B cell (primary cell): ENCODE data around the gene URB1. TPM values are rescaled to one million over a fixed set of nuclear protein-coding genes. Genes with fewer than 3 reads are reported as not detected.

ENCODE experiments used
- ATAC-seq: fragments of 200-7000 bp; cut with Tn5 transposase; one replicate; pipeline ENCODE4 v1.10.0; 2021; ENCODE audit warnings: low read depth, mild to moderate bottlenecking, moderate number of reproducible peaks, moderate library complexity
- CTCF ChIA-PET: fragments of 350-600 bp; sonication (Branson Sonifier 250); formaldehyde crosslinking; loops from one replicate; lab custom pipeline; 2021; ENCODE audit warnings: antibody characterized with exemption, inconsistent platforms; lab: Charles Lee
- POLR2A ChIA-PET: fragments of 350-600 bp; sonication (Branson Sonifier 250); formaldehyde crosslinking; loops from one replicate; lab custom pipeline; 2021; ENCODE audit warnings: antibody characterized with exemption; lab: Charles Lee
- DNase-seq: peaks from one replicate; pipeline ENCODE4 v3.0.0; 2013
- H2AFZ ChIP-seq: 2 replicates; pipeline ENCODE4 v1.6.1; 2012; ENCODE audit warnings: mild to moderate bottlenecking, low read depth, low read length; ENCODE audit not compliant: insufficient read depth, poor library complexity, severe bottlenecking
- H3K27ac ChIP-seq, 2 donors: 1 replicate in 1 of 2; 2 replicates in 1 of 2; pipeline ENCODE4 v1.5.1; 2012 to 2013; ENCODE audit warnings: low read length in 2 of 2, mild to moderate bottlenecking in 2 of 2, moderate library complexity in 1 of 2
- H3K27me3 ChIP-seq, 4 experiments: fragments of 200-600 bp in 1 of 4; sonication (generic) in 1 of 4; replicated peaks in 1 of 4; 1 replicate in 2 of 4; 2 replicates in 2 of 4; pipeline versions ENCODE4 v1.6.1 to v1.7.0; 2013 to 2016; ENCODE audit warnings: low read length in 3 of 4, mild to moderate bottlenecking in 2 of 4, mixed read lengths in 1 of 4, moderate library complexity in 1 of 4; ENCODE audit not compliant: insufficient read depth in 4 of 4, control insufficient read depth in 3 of 4; ENCODE audit errors: control extremely low read depth in 1 of 4
- H3K36me3 ChIP-seq, 2 experiments: replicated peaks in 1 of 2; 1 replicate in 1 of 2; 2 replicates in 1 of 2; pipeline versions ENCODE4 v1.6.1 to v1.7.1; 2013; ENCODE audit warnings: low read length in 1 of 2; ENCODE audit not compliant: insufficient read depth in 2 of 2, control insufficient read depth in 1 of 2; ENCODE audit errors: control extremely low read depth in 1 of 2, extremely low read depth in 1 of 2
- H3K4me1 ChIP-seq, 2 donors: fragments of 200-600 bp in 1 of 2; sonication (generic) in 1 of 2; 1 replicate in 1 of 2; 2 replicates in 1 of 2; pipeline versions ENCODE4 v1.5.1 to v1.6.1; 2013 to 2017; ENCODE audit warnings: low read length in 2 of 2; ENCODE audit not compliant: control insufficient read depth in 2 of 2, insufficient read depth in 2 of 2
- H3K4me2 ChIP-seq: replicated peaks from 2 replicates; pipeline ENCODE3; 2012; ENCODE audit warnings: mild to moderate bottlenecking, low read depth, low read length; ENCODE audit not compliant: poor library complexity, severe bottlenecking
- H3K4me3 ChIP-seq, 5 experiments: fragments of 200-600 bp in 1 of 5; sonication (generic) in 1 of 5; 1 replicate in 3 of 5; 2 replicates in 2 of 5; pipeline versions ENCODE4 v1.5.1 to v1.7.0; 2011 to 2016; ENCODE audit warnings: low read length in 4 of 5, mild to moderate bottlenecking in 4 of 5, low read depth in 2 of 5, control low read depth in 1 of 5, moderate library complexity in 1 of 5; ENCODE audit not compliant: insufficient read depth in 1 of 5; ENCODE audit errors: control extremely low read depth in 1 of 5, extremely low read depth in 1 of 5
- H3K79me2 ChIP-seq: fragments of 200-600 bp; sonication (generic); one replicate; pipeline ENCODE4 v1.6.0; 2016; ENCODE audit warnings: low read length; ENCODE audit not compliant: control insufficient read depth, insufficient read depth
- H3K9ac ChIP-seq: fragments of 200-600 bp; sonication (generic); 2 replicates; pipeline ENCODE4 v1.6.1; 2017; ENCODE audit warnings: mild to moderate bottlenecking, low read length, moderate library complexity
- H3K9me3 ChIP-seq, 3 donors: one replicate each; pipeline versions ENCODE4 v1.6.1 to v1.7.1; 2013; ENCODE audit warnings: low read length in 2 of 3; ENCODE audit not compliant: control insufficient read depth in 2 of 3, insufficient read depth in 1 of 3; ENCODE audit errors: control extremely low read depth in 1 of 3
- H4K20me1 ChIP-seq: 2 replicates; pipeline ENCODE4 v1.6.0; 2012; ENCODE audit warnings: mild to moderate bottlenecking, low read length; ENCODE audit not compliant: insufficient read depth, control insufficient read depth, poor library complexity, severe bottlenecking
- H3K27ac Mint-ChIP-seq: one replicate; pipeline ENCODE4 v1.8.0; 2021; ENCODE audit warnings: mixed read lengths
- H3K27me3 Mint-ChIP-seq: one replicate; pipeline ENCODE4 v1.8.0; 2021; ENCODE audit warnings: mixed read lengths
- H3K4me1 Mint-ChIP-seq: one replicate; pipeline ENCODE4 v1.8.0; 2021; ENCODE audit warnings: mixed read lengths
- H3K4me3 Mint-ChIP-seq: one replicate; pipeline ENCODE4 v1.8.0; 2021; ENCODE audit warnings: mixed read lengths
- H3K9me3 Mint-ChIP-seq: one replicate; pipeline ENCODE4 v1.8.0; 2022; ENCODE audit warnings: mixed read lengths; ENCODE audit not compliant: insufficient read depth
- CTCF ChIP-seq: fragments of 200-600 bp; IDR thresholded peaks from one replicate; pipeline ENCODE4 v1.8.0; 2022; ENCODE audit warnings: antibody characterized with exemption, mild to moderate bottlenecking
- EZH2 ChIP-seq: IDR thresholded peaks from 2 replicates; pipeline ENCODE4 v1.6.1; 2012; ENCODE audit warnings: borderline replicate concordance, low read depth, mild to moderate bottlenecking, moderate library complexity, low read length; ENCODE audit not compliant: insufficient read depth, poor library complexity, severe bottlenecking
- WGBS: methylation state at CpG from one replicate; pipeline ENCODE4 v1.1.5; 2013; ENCODE audit warnings: missing lambda C conversion rate; ENCODE audit not compliant: insufficient coverage; 5-methylcytosine and 5-hydroxymethylcytosine counted together
- intact Hi-C: fragments of 100-400 bp; cut with micrococcal nuclease; formaldehyde crosslinking; loops from one replicate; pipeline ENCODE4 v1.10.0; 2022
- polyA plus RNA-seq: library from polyadenylated mRNA; depleted of rRNA; stranded (reverse); fragments of >200 nt; gene quantifications from 2 replicates; pipeline ENCODE4 v1.2.3, GENCODE V29; 2012
- total RNA-seq, 2 donors: library from RNA; stranded (reverse); fragments of 120-200 nt in 1 of 2; gene quantifications; 1 replicate in 1 of 2; 2 replicates in 1 of 2; pipeline versions ENCODE4 v1.2.3 to v1.2.4, GENCODE V29; 2013 to 2022

URB1 gene
- total and polyA plus RNA-seq, 2 donors (not counting 1 experiment from before 2014, with no cell fraction given) = 4.7 to 15.2 TPM

DNA sequence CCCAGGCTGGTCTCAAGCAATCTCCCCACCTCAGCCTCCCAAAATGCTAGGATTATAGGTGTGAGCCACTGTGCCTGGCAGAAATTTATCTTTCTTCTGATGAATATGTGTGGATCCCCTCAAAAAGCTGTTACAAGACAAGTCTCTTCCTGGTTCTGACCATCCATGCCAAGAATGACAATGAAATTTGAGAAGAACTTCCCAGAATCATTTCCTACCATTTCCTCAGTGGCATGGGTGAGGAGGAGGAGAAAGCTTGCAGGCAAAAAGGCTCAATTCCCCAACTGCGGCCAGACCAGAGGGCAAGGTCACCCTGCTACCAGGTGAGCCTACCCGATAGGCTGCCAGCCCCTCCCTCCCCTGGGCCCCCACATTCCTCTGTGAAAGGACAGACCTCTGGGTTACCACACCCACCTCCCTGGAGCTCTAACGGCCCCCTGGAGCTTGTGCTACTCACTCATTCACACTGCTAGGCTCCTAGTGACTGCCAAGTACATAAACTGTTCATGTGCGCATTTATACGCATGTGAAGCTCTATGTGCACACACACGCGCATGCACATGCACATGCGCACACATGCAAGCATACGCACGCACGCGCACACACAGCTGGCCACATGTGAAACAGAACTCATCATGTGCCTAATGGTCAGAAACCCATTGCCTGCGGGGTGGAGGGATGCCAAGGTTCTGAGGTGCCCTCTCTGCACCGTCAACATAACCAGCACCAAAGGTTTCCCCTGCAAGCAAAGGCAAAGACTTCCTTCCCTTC, 77.1 kb downstream of the URB1 start:
- no peak overlapping the region for H3K4me3 ChIP-seq
- DNase-seq (no peak), ATAC-seq (no peak)
- no peaks in the 10 kb centered on the region for H3K27me3 ChIP-seq
- no peak overlapping the region for H3K9ac ChIP-seq
- POLR2A ChIA-PET = no interaction called here
- H4K20me1 ChIP-seq = no peaks in the 10 kb centered on the region
- H3K4me3 Mint-ChIP-seq = no peak overlapping the region
- peaks cover 0 to 4% (median 0%) of the 10 kb centered on the region in 3 donors for H3K9me3 ChIP-seq
- no peaks in the 10 kb centered on the region for H3K4me1 Mint-ChIP-seq
- no peak overlapping the region for H3K4me2 ChIP-seq
- H3K36me3 ChIP-seq = peaks cover 0 to 77% of the 10 kb centered on the region in 2 experiments
- no peak overlapping the region for H3K27ac Mint-ChIP-seq
- intact Hi-C loops = no loop called here
- CTCF ChIA-PET = no interaction called here
- no peak overlapping the region for H3K27ac ChIP-seq
- H3K79me2 ChIP-seq = no peaks in the 10 kb centered on the region
- no peak overlapping the region for H2AFZ ChIP-seq
- no peaks in the 10 kb centered on the region for H3K4me1 ChIP-seq
- no peak for TF ChIP-seq EZH2
- no peak for TF ChIP-seq CTCF
- no peaks in the 10 kb centered on the region for H3K9me3 Mint-ChIP-seq
- WGBS = 98% methylated on average over 14 of the region's 14 CpGs
- no peaks in the 10 kb centered on the region for H3K27me3 Mint-ChIP-seq

DNA sequence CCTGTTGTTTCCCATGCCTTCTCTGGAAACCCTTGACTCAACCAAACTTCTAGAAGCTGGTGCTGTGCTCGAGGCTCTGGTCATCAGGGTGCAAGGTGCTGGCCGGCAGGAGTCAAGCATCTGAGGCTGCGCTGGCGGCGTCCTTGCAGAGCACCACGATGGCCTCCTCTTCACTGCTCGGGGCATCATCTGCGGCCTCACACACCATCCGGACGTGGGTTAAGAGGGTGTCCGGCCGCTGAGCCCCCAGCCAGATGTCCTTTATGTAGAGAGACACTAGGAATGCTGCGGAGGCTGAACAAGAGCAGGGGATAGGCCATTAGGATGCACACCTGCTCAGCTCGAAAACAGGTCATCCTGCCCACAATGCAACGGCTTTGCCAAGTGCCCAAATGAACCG, 78.0 kb downstream of the URB1 start:
- over 99% methylated on average over 14 of the region's 16 CpGs for WGBS

More for the DNA sequence above, 78.0 kb downstream of the URB1 start:
- no peak overlapping the region for H3K27ac Mint-ChIP-seq
- Histone ChIP-seq H3K9me3 (peaks cover 0 to 4% (median 0%) of the 10 kb centered on the region in 3 donors), H3K27ac (no peak overlapping the region), H2AFZ (no peak overlapping the region), H3K27me3 (no peaks in the 10 kb centered on the region), H4K20me1 (no peaks in the 10 kb centered on the region), H3K79me2 (no peaks in the 10 kb centered on the region), H3K9ac (no peak overlapping the region), H3K4me3 (no peak overlapping the region), H3K4me2 (no peak overlapping the region), H3K36me3 (peaks cover 0 to 69% of the 10 kb centered on the region in 2 experiments), H3K4me1 (no peaks in the 10 kb centered on the region)
- ChIA-PET CTCF (no interaction called here), POLR2A (no interaction called here)
- H3K9me3 Mint-ChIP-seq = no peaks in the 10 kb centered on the region
- H3K27me3 Mint-ChIP-seq = no peaks in the 10 kb centered on the region
- DNase-seq = no peak
- intact Hi-C loops = no loop called here
- ATAC-seq = no peak
- H3K4me1 Mint-ChIP-seq = no peaks in the 10 kb centered on the region
- H3K4me3 Mint-ChIP-seq = no peak overlapping the region
- TF ChIP-seq EZH2 (no peak), CTCF (no peak)
